GM19468 (cell line): Measurements from ENCODE around the gene PAM16.

Source experiments
- ATAC-seq: cut with Tn5 transposase; IDR thresholded peaks from one replicate; pipeline ENCODE4 v1.9.1; 2021; ENCODE audit warnings: mild to moderate bottlenecking, moderate library complexity, moderate number of reproducible peaks; ENCODE audit not compliant: unreplicated experiment; ENCODE audit errors: extremely low read depth

The PAM16 gene

DNA sequence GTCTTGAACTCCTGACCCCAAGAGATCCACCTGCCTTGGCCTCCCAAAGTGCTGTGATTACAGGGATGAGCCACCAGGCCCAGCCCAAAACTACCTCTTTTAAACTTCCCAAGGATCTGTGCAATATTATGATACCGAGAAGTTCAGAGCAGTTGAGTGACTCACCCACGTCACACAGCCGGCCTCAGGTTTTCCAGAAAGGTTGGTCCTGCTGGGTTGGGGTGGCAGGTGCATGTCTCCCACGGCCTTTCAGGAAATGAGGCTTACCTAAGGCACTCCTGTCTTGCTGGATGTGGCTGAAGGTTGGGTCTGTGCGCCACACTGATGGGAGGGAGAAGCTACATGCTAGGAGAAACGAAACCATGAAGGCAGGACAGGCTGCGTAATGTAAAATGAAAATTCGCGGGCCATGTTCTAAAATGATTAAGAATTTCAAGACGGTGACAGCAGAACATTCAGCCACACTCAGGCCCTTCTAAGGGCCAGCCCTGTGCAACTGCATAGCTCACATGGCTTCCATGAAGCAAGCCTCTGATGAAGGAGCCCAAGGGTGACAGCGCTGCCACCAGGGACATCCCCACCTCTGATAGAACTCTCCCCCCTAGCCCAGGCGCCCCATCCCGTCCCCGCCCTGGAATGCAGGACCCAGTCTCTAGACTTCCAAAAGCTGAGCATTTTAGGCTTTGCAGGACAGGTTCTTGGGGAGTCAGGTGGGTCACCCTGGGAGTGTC, 41.9 kb downstream of the PAM16 start:
- no peak for ATAC-seq

DNA sequence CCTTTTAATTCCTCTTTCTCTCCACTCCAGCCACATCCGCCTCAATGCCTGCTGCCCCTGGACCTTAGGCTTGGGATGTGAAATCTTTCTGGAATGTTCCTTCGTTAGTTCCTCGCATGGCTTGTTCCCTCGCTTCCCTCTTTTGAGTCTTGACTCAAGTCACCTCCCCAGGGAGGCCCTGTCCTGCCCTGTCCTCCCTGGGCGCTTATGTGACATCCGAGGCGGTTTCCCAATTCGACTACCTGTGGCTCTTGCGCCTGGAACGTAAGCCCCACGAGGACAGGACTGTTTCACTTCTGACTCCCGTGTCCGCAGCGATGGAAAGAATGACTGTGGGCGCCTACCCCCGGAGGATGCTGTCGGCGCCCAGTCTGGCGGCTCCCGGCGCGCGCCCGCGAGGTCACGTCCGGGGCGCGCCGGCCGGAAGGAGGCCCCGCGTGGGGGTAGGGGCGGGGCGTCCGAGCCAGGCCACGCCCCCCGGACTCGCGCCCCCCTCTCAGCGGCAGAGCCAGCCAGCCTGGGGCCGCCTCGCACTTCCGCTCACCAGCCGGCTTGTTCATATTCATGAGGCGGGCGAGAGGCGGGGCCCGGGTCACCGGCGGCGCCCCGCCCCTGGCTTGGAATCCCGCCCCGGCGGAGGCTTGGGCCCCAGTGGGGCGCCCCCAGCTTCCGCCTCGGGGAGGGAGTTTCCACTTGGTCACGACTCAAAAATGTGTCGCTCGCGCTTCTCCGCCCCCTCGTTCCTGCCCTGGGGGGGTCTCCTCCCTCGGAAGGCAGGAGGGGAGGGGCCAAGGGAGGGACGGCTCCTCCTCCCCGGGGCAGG, 43.7 kb downstream of the PAM16 start:
- peak; percentile 72 for ATAC-seq

DNA sequence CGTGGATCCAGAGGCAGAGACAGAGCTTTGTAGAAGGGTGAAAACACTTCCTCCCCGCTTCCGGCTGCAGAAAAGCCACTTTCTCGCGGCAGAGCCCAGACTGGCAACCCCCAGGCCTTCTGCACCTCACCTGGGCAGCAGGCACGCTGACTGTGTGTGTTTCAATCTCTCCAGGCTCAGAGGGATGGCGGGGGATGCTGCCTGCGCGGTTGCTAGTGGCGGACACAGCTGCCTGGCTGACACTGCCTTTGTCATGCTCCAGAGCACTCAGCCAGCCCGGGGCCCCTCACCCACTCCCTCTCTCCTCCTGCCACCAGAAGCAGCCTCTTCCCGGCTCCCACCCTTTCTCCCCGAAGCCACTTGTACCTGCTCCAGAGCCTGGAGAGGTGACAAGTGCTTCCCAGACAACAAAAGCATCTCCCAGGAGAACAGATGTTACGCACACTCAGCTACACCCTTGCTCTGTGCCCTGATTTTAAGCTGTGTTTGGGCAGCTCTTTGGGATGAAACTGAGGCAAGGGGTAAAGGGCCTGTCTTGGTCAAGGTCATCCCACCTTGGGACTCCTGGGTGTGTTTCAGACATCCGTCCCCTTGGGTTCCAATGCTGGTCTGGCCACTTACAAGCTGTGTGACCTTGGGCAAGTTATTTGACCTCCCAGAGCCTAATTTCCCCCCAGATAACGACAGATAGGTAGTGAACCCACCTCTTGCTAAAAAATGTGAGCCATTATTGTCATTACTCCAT, 44.5 kb downstream of the PAM16 start:
- ATAC-seq: no peak

DNA sequence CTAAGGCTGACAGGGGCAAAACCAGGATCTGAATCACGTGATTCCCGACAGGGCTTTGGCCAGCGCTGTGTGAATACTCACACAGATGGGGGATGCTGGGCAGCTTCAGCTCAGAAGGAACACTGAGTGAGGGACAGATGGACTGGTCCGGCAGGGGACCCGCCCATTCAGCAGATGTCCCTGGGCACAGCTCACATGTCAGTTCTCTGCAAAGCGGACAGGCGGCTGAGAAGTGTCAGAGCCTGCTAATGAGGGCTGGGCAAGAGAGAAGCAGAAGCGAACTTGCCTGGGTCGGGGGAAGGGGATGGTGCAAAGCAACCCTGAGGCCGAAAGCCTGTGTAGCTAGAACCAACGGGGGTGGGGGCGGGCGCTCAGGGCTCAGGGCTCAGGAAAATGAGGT, 47.1 kb downstream of the PAM16 start:
- no peak for ATAC-seq

DNA sequence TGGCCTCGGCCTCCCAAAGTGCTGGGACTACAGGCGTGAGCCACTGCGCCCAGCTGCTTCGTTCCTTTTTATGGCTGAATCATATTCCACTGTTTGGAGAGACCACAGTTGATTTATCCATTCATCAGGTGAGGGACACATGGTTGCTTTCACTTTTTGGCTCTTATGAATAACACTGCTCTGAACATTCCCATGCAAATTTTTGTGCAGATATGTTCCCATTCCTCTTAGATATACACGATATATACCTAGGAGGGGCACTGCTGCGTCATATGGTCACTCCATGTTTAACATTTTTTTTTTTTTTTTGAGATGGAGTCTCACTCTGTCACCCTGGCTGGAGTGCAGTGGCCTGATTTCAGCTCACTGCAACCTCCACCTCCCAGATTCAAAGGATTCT, 49.2 kb downstream of the PAM16 start:
- ATAC-seq: no peak

DNA sequence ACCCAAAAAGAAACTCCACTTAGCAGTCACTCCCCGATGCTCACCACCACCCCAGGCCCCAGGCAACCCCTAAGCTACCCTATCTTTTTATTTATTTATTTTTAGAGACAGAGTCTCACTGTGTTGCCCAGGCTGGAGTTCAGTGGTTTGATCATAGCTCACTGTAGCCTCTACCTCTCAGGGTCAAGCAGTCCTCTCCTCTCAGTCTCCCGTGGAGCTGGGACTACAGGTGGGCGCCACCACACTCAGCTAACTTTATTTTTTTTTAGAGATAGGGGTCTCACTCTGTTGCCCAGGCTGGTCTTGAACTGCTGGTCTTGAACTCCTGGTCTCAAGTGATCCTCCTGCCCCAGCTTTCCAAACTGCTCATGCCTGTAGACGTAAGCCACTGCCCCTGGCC, 49.9 kb downstream of the PAM16 start:
- ATAC-seq: no peak

DNA sequence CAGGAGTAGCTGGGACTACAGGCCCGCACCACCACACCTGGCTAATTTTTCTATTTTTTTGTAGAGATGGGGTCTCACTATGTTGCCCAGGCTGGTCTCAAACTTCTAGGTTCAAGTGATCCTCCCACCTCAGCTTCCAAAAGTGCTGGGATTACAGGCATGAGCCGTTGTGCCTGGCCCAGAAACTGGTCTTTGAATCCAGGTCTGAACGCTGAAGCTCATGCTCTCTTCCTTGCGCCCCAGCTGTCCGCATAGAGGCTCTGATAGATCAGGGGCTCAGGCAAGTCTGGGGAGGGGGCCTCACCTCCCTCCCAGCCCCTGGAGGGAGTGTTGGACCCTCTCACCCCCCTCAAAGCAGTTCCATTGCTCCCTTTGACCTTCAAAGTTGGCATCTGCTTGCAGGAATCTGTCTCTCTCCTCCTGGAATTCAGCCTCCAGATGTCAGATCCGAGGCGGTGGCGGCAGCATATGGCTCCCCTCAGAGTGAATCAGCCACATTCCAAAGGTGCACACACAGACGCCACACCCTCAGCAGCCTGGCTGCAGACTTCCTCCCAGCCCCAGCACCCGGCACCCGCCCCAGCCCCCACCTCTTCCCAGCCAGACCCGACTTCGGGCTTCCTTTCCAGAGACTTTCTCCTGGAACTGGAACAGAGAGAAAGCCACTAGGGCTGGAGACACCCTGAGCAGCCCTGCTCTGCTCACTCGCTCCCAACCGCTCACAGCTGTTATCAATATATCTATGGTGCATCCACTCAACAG, 52.2 kb downstream of the PAM16 start:
- ATAC-seq: no peak

DNA sequence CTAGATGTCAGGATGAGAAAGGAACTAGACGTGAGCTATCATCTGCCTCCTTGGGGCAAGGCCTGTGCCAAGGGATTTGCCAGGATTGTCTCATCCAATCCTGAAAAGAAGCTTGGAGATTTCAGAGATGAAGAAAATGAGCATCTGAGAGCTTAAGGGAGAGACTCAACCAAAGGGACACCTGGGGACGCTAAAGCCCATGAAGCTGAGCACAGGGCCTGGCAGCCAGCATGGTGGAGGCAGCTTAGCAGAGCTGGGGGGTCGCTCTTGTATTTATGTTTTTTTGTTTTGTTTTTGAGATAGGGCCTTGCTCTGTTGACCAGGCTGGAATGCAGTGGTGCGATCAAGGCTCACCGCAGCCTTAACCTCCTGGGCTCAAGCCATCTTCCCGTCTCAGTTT, 53.6 kb downstream of the PAM16 start:
- ATAC-seq: no peak

DNA sequence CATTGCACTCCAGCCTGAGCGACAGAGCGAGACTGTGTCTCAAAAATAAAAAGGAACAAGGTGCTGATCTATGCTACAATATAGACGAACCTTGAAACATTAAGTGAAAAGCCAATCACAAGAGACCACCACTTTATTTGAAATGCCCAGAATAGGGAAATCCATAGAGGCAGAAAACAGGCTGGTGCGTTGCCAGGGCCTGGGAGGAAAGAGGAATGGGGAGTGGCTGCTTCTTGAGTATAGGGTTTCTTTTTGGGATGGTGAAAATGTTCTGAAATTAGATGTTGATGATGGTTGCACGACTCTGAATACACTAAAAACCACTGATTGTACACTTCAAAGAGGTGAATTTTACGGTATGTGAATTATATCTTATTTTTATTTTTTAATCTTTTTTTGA, 55.5 kb downstream of the PAM16 start:
- no peak for ATAC-seq

DNA sequence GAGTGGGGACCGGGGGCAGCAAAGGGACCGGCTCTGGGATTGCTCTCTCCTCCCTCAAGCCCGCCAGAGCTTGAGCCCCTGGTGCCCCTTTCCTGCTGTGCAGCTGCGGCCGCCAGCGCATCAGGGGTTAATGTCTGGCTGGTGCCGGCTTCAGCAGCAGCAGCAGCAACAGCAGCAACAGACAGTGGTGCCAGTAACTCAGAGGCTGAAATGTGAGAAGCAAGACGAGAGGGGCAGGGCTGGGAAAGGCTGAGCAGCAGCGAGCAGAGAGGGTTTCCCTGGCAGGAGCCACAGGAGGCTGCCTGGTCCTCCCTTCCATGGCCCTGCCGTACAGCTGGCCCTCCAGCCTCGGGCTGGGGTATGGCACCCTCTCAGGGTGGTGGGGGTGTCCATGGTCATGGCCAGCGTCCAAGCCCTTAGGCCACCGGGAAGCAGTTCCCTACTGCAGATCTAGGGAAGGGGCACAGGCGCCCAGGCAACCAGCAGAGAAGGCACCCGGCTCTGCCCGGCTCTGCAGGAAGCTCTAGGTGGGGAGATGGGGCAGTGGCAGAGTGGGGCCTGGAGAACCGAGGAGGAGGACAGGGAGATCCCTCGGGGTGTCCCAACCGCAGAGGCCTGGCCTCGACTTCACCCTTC, 57.2 kb downstream of the PAM16 start:
- ATAC-seq: no peak

DNA sequence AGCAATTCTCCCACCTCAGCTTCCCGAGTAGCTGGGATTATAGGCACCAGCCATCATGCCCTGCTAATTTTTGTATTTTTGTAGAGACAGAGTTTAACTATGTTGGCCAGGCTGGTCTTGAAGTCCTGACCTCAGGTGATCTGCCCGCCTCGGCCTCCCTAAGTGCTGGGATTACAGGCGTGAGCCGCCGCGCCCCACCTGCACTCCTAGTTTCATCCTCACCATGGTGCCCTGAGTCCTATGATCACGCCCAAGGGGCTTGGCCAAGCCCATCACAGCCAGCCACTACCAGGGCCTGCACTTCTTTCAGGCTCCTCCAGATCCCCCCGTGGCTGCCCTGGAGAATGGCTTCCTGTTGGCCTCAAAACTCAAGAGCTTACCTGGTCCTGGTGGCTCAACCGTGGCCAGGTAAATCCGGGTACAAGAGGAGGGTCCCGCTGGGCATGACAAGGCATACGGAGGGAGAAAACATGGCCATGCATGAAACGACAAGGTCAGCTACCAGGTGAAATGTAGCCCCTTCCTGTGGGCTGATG, 57.9 kb downstream of the PAM16 start:
- no peak for ATAC-seq

DNA sequence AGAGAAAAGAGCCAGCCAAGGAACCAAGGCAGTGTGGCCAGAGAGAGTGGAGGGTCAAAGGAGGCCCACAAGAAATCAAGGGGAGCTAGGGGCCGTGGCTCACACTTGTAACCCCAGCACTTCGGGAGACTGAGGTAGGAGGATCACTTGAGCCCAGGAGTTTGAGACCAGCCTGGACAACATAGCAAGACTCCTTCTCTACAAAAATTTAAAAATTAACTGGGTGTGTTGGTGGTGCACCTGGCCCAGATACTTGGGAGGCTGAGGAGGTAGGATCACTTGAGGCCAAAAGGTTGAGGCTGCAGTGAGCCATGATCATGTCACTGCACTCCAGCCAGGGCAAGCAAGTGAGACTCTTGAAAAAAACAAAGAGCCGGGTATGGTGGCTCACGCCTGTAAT, 59.4 kb downstream of the PAM16 start:
- no peak for ATAC-seq
